HepG2 (cell line): ENCODE measurements around the gene CFAP43. TPM values are rescaled to one million over a fixed set of nuclear protein-coding genes. Genes with fewer than 3 reads are reported as not detected.

ENCODE experiments used
- DPF2 ChIP-seq: sonication (generic); formaldehyde crosslinking; IDR thresholded peaks from 2 replicates; pipeline ENCODE4 v1.4.0; 2020; ENCODE audit warnings: mild to moderate bottlenecking, low read depth, missing genetic modification reagents, borderline replicate concordance
- EP300 ChIP-seq, 3 experiments: sonication (generic) in 1 of 3; formaldehyde crosslinking in 1 of 3; IDR thresholded peaks; 2 replicates each; pipeline versions ENCODE4 v1.5.1 to v1.6.1; 2011 to 2020; ENCODE audit warnings: low read depth in 2 of 3, low read length in 2 of 3, borderline replicate concordance in 1 of 3, improper control_type of control experiment in 1 of 3, mild to moderate bottlenecking in 1 of 3, missing genetic modification reagents in 1 of 3, moderate library complexity in 1 of 3
- MAZ ChIP-seq, 2 experiments: sonication (generic) in 1 of 2; formaldehyde crosslinking in 1 of 2; IDR thresholded peaks; 2 replicates each; pipeline versions ENCODE4 v1.5.0 to v1.6.1; 2012 to 2020; ENCODE audit warnings: low read depth in 2 of 2, mild to moderate bottlenecking in 2 of 2, borderline replicate concordance in 1 of 2, improper control_type of control experiment in 1 of 2, low read length in 1 of 2, missing genetic modification reagents in 1 of 2, moderate library complexity in 1 of 2
- PBX3 ChIP-seq: sonication (generic); formaldehyde crosslinking; IDR thresholded peaks from 2 replicates; pipeline ENCODE4 v1.8.1; 2023; ENCODE audit warnings: missing genetic modification reagents, inconsistent platforms, borderline replicate concordance
- POLR2G ChIP-seq: fragments of 200-400 bp; formaldehyde crosslinking; IDR thresholded peaks from 2 replicates; pipeline ENCODE4 v1.6.1; 2018; ENCODE audit warnings: mild to moderate bottlenecking, low read depth, low read length, moderate library complexity
- SUZ12 ChIP-seq: fragments of 150-350 bp; IDR thresholded peaks from 2 replicates; pipeline ENCODE4 v1.6.1; 2014; ENCODE audit warnings: low read depth, low read length
- TERF1 ChIP-seq: sonication (generic); formaldehyde crosslinking; IDR thresholded peaks from 2 replicates; pipeline ENCODE4 v1.8.0; 2022; ENCODE audit warnings: mild to moderate bottlenecking, missing genetic modification reagents, moderate library complexity
- THRA ChIP-seq: sonication (generic); formaldehyde crosslinking; IDR thresholded peaks from 2 replicates; pipeline ENCODE4 v1.4.0; 2020; ENCODE audit warnings: missing genetic modification reagents, borderline replicate concordance
- ZMYM3 ChIP-seq: sonication (generic); formaldehyde crosslinking; IDR thresholded peaks from 2 replicates; pipeline ENCODE4 v1.5.1; 2020; ENCODE audit warnings: mild to moderate bottlenecking, missing genetic modification reagents
- ZNF260 ChIP-seq: sonication (generic); formaldehyde crosslinking; IDR thresholded peaks from 2 replicates; pipeline ENCODE4 v1.4.0; 2020; ENCODE audit warnings: missing genetic modification reagents, low read depth, mild to moderate bottlenecking, borderline replicate concordance
- ZNF562 ChIP-seq: sonication (generic); formaldehyde crosslinking; IDR thresholded peaks from 2 replicates; pipeline ENCODE4 v1.8.0; 2022; ENCODE audit warnings: missing genetic modification reagents, borderline replicate concordance
- ZNF580 ChIP-seq: IDR thresholded peaks from 2 replicates; pipeline ENCODE4 v1.6.1; 2016; ENCODE audit warnings: low read depth, borderline replicate concordance
- ZNF768 ChIP-seq: sonication (generic); formaldehyde crosslinking; IDR thresholded peaks from 2 replicates; pipeline ENCODE4 v1.4.0; 2020; ENCODE audit warnings: missing genetic modification reagents
- ZNF770 ChIP-seq: sonication (generic); formaldehyde crosslinking; IDR thresholded peaks from 2 replicates; pipeline ENCODE4 v1.5.0; 2020; ENCODE audit warnings: mild to moderate bottlenecking, missing genetic modification reagents
- ZNF775 ChIP-seq: sonication (generic); formaldehyde crosslinking; IDR thresholded peaks from 2 replicates; pipeline ENCODE4 v1.4.0; 2020; ENCODE audit warnings: missing genetic modification reagents, mild to moderate bottlenecking, moderate library complexity, borderline replicate concordance
- ZNF792 ChIP-seq: IDR thresholded peaks from 2 replicates; pipeline ENCODE4 v1.6.1; 2016
- ZXDC ChIP-seq: sonication (generic); formaldehyde crosslinking; IDR thresholded peaks from 2 replicates; pipeline ENCODE4 v1.5.0; 2020; ENCODE audit warnings: mild to moderate bottlenecking, missing genetic modification reagents
- polyA plus RNA-seq, 8 experiments: library from polyadenylated mRNA; depleted of rRNA in 3 of 8; stranded (reverse) in 7 of 8; unstranded in 1 of 8; fragments of >200 nt; fragmentation: Illumina TruSeq in 4 of 8; extraction: Trizol in 4 of 8; gene quantifications; 2 replicates each; pipeline versions ENCODE4 v1.2.1 to v1.2.3, GENCODE V29; 2011 to 2016; ENCODE audit warnings: low read depth in 4 of 8, missing spikeins in 1 of 8, mixed read lengths in 1 of 8; ENCODE audit not compliant: insufficient read depth in 1 of 8
- total RNA-seq, 5 experiments: library from RNA; depleted of rRNA; stranded (reverse); fragments of >200 nt; fragmentation: Illumina TruSeq; extraction: Trizol; gene quantifications; 2 replicates each; pipeline ENCODE4 v1.2.3, GENCODE V29; 2016; ENCODE audit warnings: low read depth in 1 of 5

CFAP43 gene
- total and polyA plus RNA-seq, 2 of the 13 experiments (the other 11 are each of a cell fraction or from before 2014, with no cell fraction given), result 0.24 to 0.38 TPM

GRCh38 chr10:104231784-104232612 is at the start of gene CFAP43 (continued):
- TF ChIP-seq POLR2G, result no peak; the same call in 1 of the 2 replicates
- no peak for TF ChIP-seq PBX3 (CRISPR knock-in tag)
- peak; percentile 22; the same call in 1 of the 2 replicates for TF ChIP-seq THRA (CRISPR knock-in tag)
- no peak for TF ChIP-seq ZNF775
- TF ChIP-seq ZNF770 (CRISPR knock-in tag), result no peak
- no peak for TF ChIP-seq DPF2 (CRISPR knock-in tag)
- no peak for TF ChIP-seq MAZ (IDR thresholded peaks at IDR 0.05; ENCODE audit: borderline replicate concordance, low read depth, low read length)
- peak; percentile 83 for TF ChIP-seq MAZ (CRISPR knock-in tag; IDR thresholded peaks at IDR 0.05; ENCODE audit: low read depth)
- TF ChIP-seq ZXDC, result no peak
- no peak; the same call in 1 of the 2 replicates for TF ChIP-seq ZMYM3 (CRISPR knock-in tag)
- peak; percentile 68 for TF ChIP-seq ZNF768 (CRISPR knock-in tag)
- no peak for TF ChIP-seq ZNF792 (CRISPR knock-in tag)
- TF ChIP-seq EP300 (IDR thresholded peaks at IDR 0.05; ENCODE audit: low read depth in 2 of 2, low read length in 2 of 2), result no peak
- 0 out of 2 replicates have a peak, but pooled peaks have one; percentile 11 for TF ChIP-seq EP300 (CRISPR knock-in tag; IDR thresholded peaks at IDR 0.05; ENCODE audit: borderline replicate concordance)
- TF ChIP-seq ZNF260 (CRISPR knock-in tag), result no peak
- no peak for TF ChIP-seq TERF1 (CRISPR knock-in tag)
- TF ChIP-seq ZNF562, result no peak
- no peak for TF ChIP-seq SUZ12
- TF ChIP-seq ZNF580, result peak; percentile 67; the same call in 1 of the 2 replicates
